Activated CD4-positive, alpha-beta T cell treated with anti-CD3 and anti-CD28 coated beads, Interleukin-2, amount 50 U/mL, for 48 hours (primary cell): ENCODE measurements around the gene TGFBR3.

ENCODE experiments used
- DNase-seq, 2 experiments: peaks; one replicate each; pipeline ENCODE4 v3.0.0-alpha.2; 2020

TGFBR3 gene

DNA sequence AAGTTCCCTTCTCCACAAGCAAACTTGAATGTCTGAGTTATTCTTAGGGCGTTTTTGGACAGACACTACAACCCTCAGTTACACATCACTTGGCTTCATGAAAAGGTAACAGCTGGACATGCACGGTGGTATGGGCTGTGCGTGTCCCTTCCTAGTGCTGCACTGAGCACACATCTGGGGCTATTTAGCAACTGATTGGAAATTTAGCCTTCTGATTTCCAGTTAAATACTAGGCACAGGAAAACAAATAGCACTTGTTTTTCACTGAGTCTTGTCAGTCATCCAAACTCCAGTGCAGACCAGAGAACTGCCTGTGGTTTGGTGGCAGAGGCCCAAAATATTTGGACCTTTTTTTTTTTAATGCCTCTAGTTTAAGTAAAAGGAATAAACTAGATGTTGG lies 134.7 kb downstream of the TGFBR3 start:
- no peak for DNase-seq

DNA sequence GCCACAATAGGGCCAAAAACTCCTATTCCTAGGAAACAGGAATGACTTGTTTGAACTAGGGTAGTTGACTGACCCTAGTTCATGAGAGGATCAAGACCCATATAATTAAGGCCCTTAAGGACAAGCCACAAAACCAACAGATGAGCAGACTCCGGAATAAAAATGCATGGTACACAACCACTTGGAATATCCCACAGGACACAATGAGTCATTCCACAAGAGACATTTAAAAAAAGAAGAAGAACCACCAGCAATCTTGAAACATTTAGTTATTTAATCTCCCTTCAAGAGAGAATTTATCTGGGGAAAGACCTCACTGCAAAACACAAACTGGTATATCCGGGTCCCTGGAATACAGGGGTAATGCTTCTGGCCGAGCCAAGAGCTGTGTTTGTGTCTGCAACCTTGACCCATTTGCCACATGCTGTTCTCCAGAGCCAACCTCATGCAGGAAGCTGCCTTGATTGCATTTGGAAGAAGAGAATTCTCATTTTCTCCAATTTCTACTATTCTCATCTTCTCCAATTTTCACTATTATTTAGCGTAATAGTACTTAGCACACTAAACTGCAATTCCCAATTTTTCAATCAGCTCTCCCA lies 135.5 kb downstream of the TGFBR3 start:
- no peak for DNase-seq

DNA sequence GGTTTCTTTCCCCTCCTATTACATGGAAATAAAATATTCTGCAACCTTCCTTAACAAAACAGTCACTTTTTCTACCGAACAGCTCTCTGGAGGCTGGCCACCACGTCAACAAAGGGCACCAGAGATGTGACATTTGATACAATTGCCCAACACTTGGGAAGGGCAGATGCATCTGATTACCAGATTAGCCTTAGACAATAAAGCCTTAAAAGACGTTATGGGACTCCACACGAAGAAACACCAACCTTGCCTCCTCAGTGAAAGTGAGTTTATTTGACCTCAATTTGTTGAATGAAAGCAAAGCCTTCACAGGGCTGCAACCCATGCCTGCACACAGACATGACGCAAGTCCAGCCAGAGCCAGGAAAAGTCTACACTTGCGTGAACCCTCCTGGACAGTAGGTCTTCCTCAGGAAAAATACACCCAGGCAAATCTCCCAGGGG lies 136.1 kb downstream of the TGFBR3 start:
- no peak for DNase-seq

DNA sequence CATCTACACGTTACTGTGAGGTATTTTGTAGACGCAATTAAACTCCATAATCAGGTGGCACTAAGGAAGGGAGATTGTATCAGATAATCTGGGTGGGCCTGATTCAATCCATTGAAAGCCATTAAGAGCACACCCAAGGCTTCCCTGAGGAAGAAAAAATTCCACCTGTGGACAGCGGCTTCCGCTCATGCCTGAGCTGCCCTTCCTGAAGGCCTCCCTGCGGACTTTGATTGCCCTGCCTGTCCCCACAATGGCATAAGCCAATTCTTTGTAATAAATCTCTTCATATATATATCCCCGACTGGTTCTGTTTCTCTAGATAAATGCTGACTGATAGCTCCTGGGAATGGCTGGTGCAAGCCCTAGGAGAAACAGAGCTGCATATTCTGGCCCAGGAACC lies 138.3 kb downstream of the TGFBR3 start:
- DNase-seq, result no peak

DNA sequence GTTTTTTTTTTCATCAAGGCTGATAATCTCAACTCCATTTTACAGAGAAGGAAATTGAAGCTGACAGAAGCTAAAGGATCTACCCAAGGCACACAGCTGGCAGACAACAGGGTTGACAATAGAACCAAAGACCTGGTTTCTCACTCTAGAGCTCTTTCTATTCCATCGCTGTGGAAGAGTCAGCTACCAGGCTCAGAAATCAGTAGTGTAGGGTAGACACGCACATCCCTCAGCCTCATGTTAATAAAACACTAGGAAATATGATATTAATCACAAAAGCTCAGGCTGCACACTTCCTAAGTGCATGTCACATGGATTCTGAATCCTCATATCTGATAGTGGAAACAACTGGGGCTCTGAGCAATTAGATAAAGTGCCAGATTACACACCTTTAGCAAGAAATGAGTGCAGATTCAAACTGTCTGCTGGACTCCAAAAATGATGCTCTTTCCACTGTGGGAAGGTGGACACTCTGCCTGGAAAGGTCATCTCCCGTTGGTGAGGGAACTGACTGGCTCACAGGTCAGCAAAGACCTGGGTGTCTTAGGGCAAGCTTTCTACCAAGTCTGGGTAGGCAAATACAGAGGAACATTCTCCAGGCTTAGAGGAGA lies 139.1 kb downstream of the TGFBR3 start:
- DNase-seq, result no peak

DNA sequence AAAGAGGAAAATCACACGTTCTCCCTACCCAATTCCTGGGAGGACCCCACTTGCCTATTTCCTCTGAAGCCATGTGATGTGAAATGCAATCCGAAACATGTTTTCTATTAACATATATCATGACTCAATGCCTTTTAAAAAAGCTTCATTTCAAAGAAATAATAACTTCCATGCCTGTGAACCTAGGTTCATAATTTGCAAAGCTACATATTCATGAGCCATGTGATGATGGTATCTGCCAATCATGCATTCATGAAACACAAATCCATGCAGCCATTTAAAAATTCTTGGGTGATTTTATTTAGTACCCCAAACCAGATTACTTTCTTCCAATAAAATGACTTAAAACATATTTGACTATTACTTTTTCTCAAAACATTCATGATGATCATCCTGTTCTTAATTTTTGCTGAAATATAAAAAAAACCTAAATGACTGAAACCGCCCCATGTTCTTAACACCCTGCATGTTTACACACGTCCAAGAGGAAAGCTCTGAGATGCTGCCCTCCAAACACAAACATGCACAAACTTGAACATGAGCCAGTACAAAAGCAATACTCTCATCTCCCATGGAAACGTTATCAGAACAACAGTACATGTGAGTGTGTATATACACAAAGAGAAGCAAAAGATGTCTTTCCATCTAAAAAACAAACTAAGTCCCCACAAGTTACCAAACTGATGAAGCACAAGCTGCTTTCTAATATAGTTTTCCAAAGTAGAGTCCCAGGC lies 140.1 kb downstream of the TGFBR3 start:
- DNase-seq, result no peak

DNA sequence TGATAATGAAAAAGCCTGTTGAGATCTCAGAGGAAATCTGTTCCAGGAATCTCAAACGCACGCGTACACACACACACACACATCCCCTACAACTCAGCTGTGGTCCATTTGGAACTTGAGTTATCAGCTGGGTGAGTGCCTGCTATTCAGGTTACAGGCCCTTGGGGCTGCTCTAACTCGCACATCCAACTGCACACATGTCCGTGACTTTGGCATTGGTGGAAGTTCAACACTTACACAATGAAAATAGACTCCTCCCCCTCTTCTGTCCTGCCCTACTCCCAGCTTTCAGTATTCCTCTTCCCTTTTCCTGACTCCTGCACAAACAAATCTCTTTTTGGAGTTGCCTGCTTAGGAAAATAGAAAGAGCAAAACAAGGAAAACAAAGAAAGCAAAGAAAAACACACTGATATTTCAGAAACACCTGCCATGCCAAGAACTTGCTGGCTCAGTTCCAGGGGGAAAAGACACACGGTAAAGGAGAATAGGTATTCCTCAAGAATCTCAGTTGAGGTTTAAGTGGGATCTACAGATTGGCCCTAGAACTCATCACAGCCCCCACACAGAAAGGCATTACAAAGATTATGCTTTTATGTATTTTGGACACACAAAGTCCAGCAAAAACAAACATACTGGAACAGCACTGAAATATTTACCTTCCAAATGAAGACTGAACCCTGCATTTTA lies 140.9 kb downstream of the TGFBR3 start:
- no peak for DNase-seq

DNA sequence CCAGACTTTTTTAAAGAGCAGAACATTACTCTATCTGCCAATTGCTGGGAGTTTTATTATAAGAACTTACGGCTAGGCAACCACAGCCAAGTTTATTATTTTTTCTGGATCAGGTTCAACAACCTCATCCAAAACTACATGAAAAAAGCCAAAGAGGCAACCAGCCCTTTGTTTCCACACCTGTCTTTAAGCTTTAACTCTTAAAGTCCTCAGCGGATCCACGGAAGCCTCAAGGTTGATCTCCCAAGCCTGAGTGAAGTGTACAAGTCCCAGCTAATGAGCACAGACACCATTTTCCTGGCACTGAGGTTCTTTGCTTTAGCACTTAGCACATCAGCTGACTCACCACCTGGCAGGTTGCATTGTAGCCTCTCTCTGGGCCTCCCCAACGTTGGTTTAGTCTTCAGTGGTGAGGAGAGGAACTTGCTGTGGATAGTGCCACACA lies 143.1 kb downstream of the TGFBR3 start:
- DNase-seq, result no peak

DNA sequence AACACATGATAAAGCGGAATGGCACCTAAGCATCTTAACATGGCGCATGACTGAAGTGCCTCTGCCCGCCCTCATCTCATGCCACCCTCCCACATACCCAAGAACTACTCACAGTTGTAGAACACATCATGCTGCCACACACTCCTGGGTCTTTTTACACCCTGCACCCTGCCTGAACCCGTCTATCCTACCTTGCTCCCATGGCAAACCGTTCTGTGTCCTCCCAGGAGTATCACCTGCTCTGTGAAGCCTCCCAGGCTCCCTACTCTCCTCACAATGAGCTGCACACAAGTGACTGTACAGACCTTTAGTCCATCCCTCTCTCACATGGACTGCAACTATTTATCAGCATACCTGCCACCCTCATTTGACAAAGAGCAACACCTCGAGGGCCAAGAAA lies 144.0 kb downstream of the TGFBR3 start:
- DNase-seq, result no peak

DNA sequence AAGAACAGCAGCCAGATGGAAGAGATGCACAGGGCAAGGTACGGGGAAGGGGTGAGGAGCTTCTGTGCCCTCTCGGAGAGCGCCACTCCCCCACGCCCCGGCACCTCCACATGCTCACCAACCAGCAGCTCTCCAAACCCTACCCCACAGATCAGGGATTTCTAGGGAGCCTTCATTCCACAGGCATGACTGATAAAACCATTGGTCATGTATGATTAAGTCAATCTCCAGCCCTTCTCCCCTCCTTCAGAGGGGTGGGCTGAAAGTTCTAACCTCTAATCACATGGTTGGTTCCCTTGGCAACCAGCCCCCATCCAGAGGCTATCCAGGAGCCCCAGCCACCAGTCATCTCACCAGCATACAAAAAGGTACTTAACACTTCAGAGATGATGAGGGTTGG lies 144.7 kb downstream of the TGFBR3 start:
- no peak for DNase-seq

DNA sequence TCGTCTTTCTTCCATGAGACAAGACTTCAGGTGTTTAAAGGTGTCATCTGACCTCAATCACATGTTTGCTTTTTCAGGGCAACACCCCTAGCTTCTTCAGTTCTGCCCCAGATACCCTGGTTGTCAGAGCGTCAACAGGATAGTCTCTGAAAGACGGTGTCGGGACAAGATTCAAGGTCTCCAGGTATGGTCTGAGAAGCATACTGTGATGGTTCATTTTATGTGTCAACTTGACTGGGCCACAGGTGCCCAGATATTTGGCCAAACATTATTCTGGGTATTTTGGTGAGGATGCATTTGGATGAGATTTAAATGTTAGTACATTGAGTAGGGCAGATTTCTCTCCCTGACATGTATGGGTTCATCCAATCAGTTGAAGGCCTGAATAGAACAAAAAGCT lies 148.3 kb downstream of the TGFBR3 start:
- DNase-seq, result no peak

DNA sequence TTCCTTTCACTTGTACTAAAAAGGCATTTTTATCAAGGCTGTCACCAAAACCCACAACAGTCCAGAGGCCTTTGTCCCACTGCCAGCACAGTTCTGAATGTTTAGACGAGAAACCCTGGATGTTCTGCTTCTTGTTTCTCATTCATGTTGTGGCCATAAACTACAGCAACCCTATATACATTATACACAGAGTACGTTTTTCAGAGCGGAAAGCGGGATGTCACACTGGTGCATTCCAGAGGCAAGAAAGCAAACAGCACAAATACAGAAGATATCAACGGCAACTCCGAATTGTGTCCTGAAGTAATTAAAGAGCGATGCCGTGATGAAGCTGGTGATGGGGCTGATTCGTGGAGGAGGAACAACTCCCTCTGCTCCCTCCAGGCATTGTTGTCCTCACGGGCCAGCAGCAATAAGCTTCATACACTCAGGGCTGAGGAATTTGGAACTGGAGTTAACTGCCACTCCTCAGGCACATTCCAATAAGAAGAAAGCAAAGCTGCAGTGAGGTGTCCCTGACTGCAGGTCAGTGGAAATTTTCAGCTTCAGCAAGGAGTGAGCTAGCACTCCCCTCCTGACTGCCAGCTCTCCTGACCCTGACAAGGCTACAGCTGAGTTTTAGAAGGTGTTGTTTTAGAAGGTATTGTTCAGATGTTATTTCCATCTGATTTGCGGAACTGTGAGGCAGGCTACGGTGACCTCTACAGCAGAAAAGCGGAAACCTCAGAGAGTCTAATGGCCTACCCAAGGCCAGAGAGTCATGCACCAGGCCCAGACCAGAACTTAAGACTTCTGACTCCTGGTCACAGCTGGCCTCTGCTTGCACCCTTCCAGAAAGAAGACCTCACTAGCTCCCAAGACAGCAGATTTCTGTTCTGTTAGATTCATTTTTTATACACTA lies 149.0 kb downstream of the TGFBR3 start:
- DNase-seq, result no peak

DNA sequence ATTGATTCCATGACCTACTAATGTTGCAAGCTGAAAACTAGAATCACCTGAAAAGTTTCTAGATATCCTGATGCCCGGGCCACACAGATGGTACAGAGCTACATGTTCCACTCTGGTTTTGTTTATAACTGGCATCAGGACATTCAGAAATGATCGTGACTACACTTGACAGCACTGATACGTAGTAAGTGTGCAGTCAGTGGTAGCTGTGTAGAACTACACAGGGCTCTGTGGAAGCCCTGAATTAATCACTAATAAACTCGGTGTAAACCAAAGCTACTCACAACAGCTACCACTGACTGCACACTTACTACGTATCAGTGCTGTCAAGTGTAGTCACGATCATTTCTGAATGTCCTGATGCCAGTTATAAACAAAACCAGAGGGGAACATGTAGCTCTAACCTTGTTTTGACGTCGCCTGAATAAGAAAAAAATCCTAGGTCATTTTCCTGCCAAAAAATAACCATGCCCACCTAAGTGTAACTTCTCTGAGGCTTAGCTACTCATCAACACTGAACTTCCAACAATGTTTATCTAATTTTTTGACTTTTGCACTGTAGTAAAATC lies 149.7 kb downstream of the TGFBR3 start:
- DNase-seq, result no peak

DNA sequence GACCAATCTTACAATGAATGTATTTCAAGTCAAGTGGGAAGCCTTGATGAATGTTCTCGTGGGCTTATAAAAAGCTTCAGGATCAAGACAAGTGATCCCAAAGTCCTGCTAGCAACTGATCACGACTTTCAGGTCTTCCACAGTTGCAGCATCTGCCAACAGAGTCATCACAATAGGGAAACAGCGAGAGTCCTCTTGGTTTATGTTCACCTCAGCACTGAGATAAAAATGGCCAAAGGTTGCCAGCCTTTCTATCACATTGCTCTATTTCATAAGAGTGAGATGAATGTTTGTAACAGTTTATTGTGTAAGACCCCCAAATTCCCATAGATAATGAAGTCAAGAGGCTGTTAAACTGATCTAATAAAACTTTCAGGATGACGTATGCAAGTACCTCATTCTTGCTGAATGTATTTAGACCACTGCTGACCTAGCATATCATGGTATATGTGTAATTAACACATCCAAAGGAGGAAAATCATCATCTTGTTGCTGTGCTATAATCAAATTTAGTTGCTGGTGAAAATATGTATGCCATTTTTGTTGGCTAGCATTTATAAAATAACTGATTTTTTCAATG lies 150.6 kb downstream of the TGFBR3 start:
- DNase-seq, result no peak

DNA sequence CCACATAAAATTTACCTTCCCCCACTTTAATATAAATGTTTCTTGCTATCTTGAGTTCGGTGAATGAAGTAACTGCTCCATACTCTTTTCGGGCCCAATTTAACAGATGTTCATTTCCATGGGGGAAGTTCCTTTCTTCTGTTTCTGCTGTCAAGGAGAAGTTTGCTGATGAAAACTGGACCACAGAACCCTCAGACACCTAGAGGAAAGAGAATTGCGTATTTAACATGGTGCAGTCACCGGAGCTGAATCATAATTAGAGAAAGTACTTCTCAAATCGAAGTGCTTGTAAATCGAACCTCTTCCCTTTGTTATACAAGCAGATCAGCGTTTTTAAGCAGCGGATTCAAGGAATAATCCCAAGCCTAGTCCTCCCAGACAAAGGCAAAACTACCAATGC lies 151.2 kb downstream of the TGFBR3 start:
- no peak for DNase-seq

DNA sequence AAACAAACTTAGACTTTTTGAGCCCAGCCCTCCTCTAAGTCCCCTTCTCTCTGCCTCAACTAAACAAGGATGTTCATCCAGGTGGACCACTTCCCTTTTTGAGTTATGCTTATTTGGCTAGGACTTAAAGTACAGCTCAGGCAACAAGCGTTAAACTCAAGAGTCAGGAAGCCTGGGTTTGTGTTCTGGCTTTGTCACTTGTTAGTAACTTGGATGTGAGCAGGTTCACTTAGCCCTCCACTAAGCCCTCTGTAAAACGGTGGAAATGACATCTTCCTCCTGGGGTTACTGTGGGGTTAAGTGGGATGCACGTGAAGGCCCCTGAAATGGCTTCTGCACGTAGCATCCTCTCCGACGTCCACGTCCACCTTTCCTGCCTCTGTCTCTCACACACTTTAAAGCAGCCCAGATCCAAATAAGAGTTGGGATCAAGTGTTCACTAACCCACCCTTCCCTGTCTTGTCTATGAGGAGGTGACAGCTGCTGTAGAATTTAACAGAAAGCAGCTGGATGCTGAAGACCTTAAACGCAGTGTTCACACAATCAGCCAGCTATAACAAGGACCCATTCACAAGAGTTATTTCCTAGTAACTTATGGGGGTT lies 152.7 kb downstream of the TGFBR3 start:
- no peak for DNase-seq

DNA sequence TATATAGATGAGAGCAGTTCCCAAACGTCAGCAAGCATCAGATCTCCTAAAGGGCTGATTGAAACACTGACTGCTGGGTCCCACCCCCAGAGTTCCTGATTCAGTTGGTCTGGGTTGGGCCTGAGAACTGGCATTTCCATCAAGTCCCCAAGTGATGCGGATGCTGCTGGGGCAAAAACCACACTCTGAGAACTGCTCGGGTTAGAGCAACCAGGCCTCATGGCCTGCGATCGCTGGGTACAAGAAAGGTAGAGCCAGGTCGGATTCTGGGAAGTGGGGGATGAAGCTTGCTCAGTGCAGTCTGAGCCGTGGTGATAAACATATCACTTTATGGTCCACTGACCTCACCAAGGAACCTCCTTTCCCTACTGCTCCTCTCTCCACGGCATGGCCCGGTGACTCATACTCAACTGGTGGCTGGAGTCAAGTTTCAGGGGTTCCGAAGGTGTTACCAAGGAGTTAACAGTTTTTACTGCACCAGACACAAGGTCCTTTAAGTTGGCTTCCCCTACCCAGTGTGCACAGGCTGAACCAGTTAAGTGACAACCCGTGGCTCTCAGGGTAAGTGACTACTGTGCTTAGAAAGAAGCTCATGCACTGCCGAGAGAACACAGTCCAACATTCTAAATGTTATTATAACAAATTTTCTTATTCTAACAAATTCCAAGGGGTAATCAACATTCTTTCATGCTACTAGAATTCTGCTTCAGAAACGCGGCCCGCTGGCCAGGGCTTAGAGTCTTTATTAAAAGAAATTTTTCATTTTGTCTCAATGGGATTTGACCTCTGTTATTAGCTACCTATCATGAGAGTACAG lies 153.5 kb downstream of the TGFBR3 start:
- peak; percentile 38 to 59 for DNase-seq

DNA sequence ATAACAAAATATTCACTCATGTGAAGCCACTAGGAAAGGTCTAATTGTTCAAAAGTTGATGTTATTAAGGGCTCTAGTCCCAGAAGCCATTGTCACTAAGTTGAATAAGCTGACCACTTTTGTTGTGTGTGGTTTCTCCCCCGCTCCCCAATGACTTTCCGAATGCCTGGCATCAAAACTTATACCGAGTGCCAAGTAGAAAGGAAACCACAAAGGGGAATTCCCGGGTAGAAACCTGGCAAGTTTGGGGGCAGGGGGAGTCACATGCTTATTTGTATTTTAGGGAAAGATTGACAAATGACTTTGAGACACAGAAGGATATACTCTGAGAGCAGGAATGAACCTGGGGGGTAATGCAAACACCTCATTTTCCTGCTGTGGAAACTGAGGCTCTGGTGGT lies 154.1 kb downstream of the TGFBR3 start:
- peak; percentile 65 to 73 for DNase-seq

DNA sequence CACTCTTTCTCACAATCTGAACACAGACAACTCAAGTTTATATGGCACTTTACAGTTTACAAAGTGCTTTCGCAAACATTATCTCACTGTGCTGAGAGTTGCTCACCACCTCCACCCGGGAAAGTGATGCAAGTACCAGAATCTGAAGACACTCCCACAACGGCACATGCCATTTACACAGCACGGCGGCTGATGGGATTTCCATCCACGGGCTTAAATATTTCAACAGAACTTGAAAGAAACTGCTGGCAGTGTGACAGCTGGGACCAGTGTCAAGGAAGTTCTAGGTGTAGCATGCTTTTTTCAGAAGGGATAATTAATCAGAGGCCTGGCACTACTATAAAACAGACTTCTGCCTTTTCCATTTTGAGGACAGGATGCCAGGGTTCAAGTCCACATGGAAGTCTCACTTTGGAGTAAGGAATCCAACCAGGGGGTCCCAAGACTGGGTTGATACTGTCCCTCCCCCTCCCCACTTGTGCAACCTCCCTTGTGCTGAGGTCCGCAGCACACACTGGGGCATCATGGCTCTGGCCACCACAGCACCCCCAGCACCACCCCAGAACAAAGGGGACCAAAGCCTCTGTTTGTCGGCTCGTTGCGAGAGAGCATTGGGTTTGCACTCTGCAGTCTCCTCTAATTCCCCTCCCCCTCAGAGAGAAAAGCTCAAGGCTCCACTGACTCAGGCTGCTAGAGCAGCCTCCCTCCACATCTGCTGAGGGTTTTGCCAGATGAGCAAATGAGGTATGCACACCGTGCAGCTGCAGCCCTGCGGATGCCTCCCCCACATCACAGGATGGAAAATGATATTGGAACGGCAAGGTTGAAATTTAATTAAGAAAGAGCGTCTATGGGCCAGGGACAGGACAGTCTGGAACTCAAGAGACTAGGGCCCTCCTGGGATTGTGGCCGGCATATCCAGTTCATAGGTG lies 154.9 kb downstream of the TGFBR3 start:
- peak; percentile 40 to 55 for DNase-seq
